GM13977 (cell line): ENCODE measurements around the gene SLC44A3.

ENCODE experiments used
- DNase-seq: peaks from one replicate; pipeline ENCODE4 v3.0.0; 2012; ENCODE audit warnings: low spot score
- CTCF ChIP-seq: IDR thresholded peaks from 2 replicates; pipeline ENCODE4 v1.5.1; 2012; ENCODE audit warnings: mild to moderate bottlenecking, control low read depth; ENCODE audit not compliant: insufficient read depth; ENCODE audit errors: extremely low read depth, missing control alignments
- in situ Hi-C: fragments of 300-500 bp; cut with MboI; formaldehyde crosslinking; loops from one replicate; pipeline ENCODE4 v1.12.0; 2022; ENCODE audit warnings: low sequenced_read_pairs, low pct_unique_long_range_greater_than_20kb, mixed read lengths, inconsistent platforms; ENCODE audit not compliant: unreplicated experiment

Gene SLC44A3

GRCh38 chr1:94777281-94777680 lies 42.9 kb upstream of the SLC44A3 start:
- no peak for TF ChIP-seq CTCF
- no peak for DNase-seq
- in situ Hi-C loops = no loop called here

- DNase-seq = no peak
- in situ Hi-C loops = no loop called here
- TF ChIP-seq CTCF = no peak
Measured at GRCh38 chr1:94778808-94779207, 41.3 kb upstream of the SLC44A3 start.

- DNase-seq = no peak
- TF ChIP-seq CTCF = no peak
Measured at GRCh38 chr1:94783342-94784189, 36.6 kb upstream of the SLC44A3 start.

GRCh38 chr1:94784190-94784515 lies 36.0 kb upstream of the SLC44A3 start:
- DNase-seq = no peak
- in situ Hi-C loops = no loop called here
- TF ChIP-seq CTCF = no peak

More at GRCh38 chr1:94783342-94784189, 36.6 kb upstream of the SLC44A3 start:
- in situ Hi-C loops = no loop called here

- DNase-seq = no peak
- in situ Hi-C loops = no loop called here
- no peak for TF ChIP-seq CTCF
Measured at GRCh38 chr1:94787691-94788090, 32.5 kb upstream of the SLC44A3 start.

GRCh38 chr1:94790246-94790645 lies 29.9 kb upstream of the SLC44A3 start:
- DNase-seq = no peak
- no peak for TF ChIP-seq CTCF
- in situ Hi-C loops = no loop called here
